ENCODE measurements around the gene TIE1.
A peak's percentile ranks its signal among the peaks of the same experiment; 100 is the strongest.

GRCh38 chr1:43300378-43301094, at the start of gene TIE1:
- no peak for TF ChIP-seq CTCF (IDR thresholded peaks at IDR 0.05)
- TF ChIP-seq POLR2A (IDR thresholded peaks at IDR 0.05), result peak in 1 of 2 donors; percentile 21
